Adrenal gland (tissue), 5 donors: Measurements from ENCODE around the gene CACNA1A.

ENCODE experiments used
- POLR2A ChIP-seq, 2 donors: fragments of 450-650 bp; IDR thresholded peaks; one replicate each; pipeline ENCODE4 v1.6.1; 2017; ENCODE audit warnings: antibody characterized with exemption in 2 of 2, mild to moderate bottlenecking in 2 of 2, moderate library complexity in 1 of 2
- TF ChIP-seq, protein P1 (sequence below), 6 experiments: fragments of 450-650 bp in 4 of 6; fragments of 200-600 bp in 2 of 6; sonication (generic) in 1 of 6; IDR thresholded peaks; 1 replicate in 5 of 6; 2 replicates in 1 of 6; pipeline versions ENCODE4 v1.5.1 to v1.8.0; 2016 to 2021; ENCODE audit warnings: antibody characterized with exemption in 6 of 6, mild to moderate bottlenecking in 2 of 6, moderate library complexity in 1 of 6
- donor health status: DM: no; HTN: no; CAD: no.

- TF ChIP-seq, protein P1, sequence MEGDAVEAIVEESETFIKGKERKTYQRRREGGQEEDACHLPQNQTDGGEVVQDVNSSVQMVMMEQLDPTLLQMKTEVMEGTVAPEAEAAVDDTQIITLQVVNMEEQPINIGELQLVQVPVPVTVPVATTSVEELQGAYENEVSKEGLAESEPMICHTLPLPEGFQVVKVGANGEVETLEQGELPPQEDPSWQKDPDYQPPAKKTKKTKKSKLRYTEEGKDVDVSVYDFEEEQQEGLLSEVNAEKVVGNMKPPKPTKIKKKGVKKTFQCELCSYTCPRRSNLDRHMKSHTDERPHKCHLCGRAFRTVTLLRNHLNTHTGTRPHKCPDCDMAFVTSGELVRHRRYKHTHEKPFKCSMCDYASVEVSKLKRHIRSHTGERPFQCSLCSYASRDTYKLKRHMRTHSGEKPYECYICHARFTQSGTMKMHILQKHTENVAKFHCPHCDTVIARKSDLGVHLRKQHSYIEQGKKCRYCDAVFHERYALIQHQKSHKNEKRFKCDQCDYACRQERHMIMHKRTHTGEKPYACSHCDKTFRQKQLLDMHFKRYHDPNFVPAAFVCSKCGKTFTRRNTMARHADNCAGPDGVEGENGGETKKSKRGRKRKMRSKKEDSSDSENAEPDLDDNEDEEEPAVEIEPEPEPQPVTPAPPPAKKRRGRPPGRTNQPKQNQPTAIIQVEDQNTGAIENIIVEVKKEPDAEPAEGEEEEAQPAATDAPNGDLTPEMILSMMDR (IDR thresholded peaks at IDR 0.05), result no peak
- no peak for TF ChIP-seq POLR2A (IDR thresholded peaks at IDR 0.05)
These were observed 94.4 kb downstream of the CACNA1A start for GRCh38 chr19:13411899-13412298.
